Heart left ventricle (tissue), 13 donors: ENCODE results near the gene SIGLEC14.
"Not testable (repeated sequence)": the region's sequence is repeated elsewhere in the genome, so short reads cannot be mapped to it uniquely, and the experiment has no call there.

ENCODE experiments used
- CTCF ChIP-seq, 12 donors: fragments of 200-600 bp; sonication (generic) in 4 of 12; IDR thresholded peaks; one replicate each; pipeline versions ENCODE4 v1.5.0 to v1.8.0; 2018 to 2022; ENCODE audit warnings: antibody characterized with exemption in 12 of 12, mild to moderate bottlenecking in 5 of 12
- POLR2A ChIP-seq, 2 donors: fragments of 450-650 bp; IDR thresholded peaks; one replicate each; pipeline ENCODE4 v1.6.1; 2017; ENCODE audit warnings: antibody characterized with exemption in 2 of 2, mild to moderate bottlenecking in 2 of 2, moderate library complexity in 2 of 2
- donor health status: ischemic (EF 13 %, LVEDD 7.1; RV severe dilation, severe dysfunction).
- donor health status: DM: no; HTN: yes; CAD: no.
- donor health status: DM: no; HTN: no; CAD: no.
- donor health status: ischemic (EF 25% LVEDD 6.9; RV normal size, moderate dysfunction).
- donor health status: ischemic (EF 25% LVEDD 5.7; RV mildly dilated, moderate dysfunction).
- donor health status: ischemic (EF 35%, LVEDD 5.7; RV mildly dilated, moderate dysfunction).
- donor health status: nonischemic (EF 11% LVEDD 7.7; RV severe dilation, severe dysfunction).
- donor health status: DM: yes; HTN: yes; CAD: no.
- donor health status: PGD.
- donor health status: ischemic (EF 29% LVEDD 5.4; RV normal size, mild dysfunction).
- donor health status: nonischemic (EF 23%, LVEDD 6.1; RV moderate dilation, normal function).

GRCh38 chr19:51646730-51647129, at the start of gene SIGLEC14:
- not testable (repeated sequence) for TF ChIP-seq POLR2A, CTCF (IDR thresholded peaks at IDR 0.05)
